PFSK-1 (cell line): Measurements from ENCODE around the gene TMEM272.

Source experiments
- POLR2AphosphoS5 ChIP-seq: IDR thresholded peaks from 2 replicates; pipeline ENCODE4 v1.6.1; 2012; ENCODE audit warnings: low read depth, mild to moderate bottlenecking, control low read depth, low read length, moderate library complexity
- SIN3A ChIP-seq: IDR thresholded peaks from 2 replicates; pipeline ENCODE4 v1.6.1; 2012; ENCODE audit warnings: mild to moderate bottlenecking, low read length, moderate library complexity, borderline replicate concordance; ENCODE audit not compliant: insufficient read depth
- TAF1 ChIP-seq: IDR thresholded peaks from 2 replicates; pipeline ENCODE4 v1.6.1; 2012; ENCODE audit warnings: low read length, control low read depth, borderline replicate concordance; ENCODE audit not compliant: insufficient read depth
- TF ChIP-seq, protein P1 (sequence below), 2 experiments: IDR thresholded peaks; 2 replicates each; pipeline versions ENCODE4 v1.6.1 to v1.8.0; 2011 to 2012; ENCODE audit warnings: low read depth in 2 of 2, low read length in 2 of 2, control low read depth in 1 of 2, inconsistent platforms in 1 of 2, mild to moderate bottlenecking in 1 of 2, moderate library complexity in 1 of 2; ENCODE audit not compliant: insufficient read depth in 1 of 2

DNA sequence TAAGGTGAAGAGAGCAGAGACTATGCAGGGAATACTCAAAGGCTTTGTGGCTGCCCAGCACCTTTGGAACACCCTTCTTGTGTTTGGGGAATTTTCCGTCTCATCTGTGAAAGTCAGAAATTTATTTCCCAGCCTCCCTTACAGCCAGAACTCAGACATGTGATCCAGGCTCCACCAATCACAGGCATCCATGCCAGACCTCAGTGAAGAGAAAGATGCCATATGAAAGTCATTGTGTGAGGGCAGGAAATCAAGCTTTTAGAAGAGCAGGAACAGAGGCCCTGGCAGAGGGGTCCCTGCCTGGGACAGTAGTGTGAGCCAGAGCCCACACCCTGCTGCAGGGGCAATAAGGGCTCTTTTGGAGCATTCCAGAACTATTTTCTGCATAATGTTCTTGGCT, 28.9 kb upstream of the TMEM272 start:
- no peak for TF ChIP-seq POLR2AphosphoS5
- no peak for TF ChIP-seq TAF1
- TF ChIP-seq SIN3A = no peak
- TF ChIP-seq, protein P1, sequence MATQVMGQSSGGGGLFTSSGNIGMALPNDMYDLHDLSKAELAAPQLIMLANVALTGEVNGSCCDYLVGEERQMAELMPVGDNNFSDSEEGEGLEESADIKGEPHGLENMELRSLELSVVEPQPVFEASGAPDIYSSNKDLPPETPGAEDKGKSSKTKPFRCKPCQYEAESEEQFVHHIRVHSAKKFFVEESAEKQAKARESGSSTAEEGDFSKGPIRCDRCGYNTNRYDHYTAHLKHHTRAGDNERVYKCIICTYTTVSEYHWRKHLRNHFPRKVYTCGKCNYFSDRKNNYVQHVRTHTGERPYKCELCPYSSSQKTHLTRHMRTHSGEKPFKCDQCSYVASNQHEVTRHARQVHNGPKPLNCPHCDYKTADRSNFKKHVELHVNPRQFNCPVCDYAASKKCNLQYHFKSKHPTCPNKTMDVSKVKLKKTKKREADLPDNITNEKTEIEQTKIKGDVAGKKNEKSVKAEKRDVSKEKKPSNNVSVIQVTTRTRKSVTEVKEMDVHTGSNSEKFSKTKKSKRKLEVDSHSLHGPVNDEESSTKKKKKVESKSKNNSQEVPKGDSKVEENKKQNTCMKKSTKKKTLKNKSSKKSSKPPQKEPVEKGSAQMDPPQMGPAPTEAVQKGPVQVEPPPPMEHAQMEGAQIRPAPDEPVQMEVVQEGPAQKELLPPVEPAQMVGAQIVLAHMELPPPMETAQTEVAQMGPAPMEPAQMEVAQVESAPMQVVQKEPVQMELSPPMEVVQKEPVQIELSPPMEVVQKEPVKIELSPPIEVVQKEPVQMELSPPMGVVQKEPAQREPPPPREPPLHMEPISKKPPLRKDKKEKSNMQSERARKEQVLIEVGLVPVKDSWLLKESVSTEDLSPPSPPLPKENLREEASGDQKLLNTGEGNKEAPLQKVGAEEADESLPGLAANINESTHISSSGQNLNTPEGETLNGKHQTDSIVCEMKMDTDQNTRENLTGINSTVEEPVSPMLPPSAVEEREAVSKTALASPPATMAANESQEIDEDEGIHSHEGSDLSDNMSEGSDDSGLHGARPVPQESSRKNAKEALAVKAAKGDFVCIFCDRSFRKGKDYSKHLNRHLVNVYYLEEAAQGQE (IDR thresholded peaks at IDR 0.05; ENCODE audit: insufficient read depth in 1 of 2, low read depth in 2 of 2, low read length in 2 of 2) = no peak
